ENCODE results near the gene SUSD2. TPM values are rescaled to one million over a fixed set of nuclear protein-coding genes. Genes with fewer than 3 reads are reported as not detected.

The SUSD2 gene
- total RNA-seq, 1 donor from 2014 or later = 3.2 TPM

GRCh38 chr22:24138649-24139420 lies 42.5 kb upstream of the SUSD2 start:
- intact Hi-C loops (cut with micrococcal nuclease) = no loop called here
- Histone ChIP-seq H3K4me3 (no peak overlapping the region), H3K4me1 (peaks cover 70% of the 10 kb centered on the region), H3K27ac (replicated peaks) (peak overlapping the region; percentile 28), H3K36me3 (peaks cover 30% of the 10 kb centered on the region), H3K27me3 (ENCODE audit: low read depth) (no peaks in the 10 kb centered on the region), H3K9me3 (replicated peaks) (no peaks in the 10 kb centered on the region)
- DNase-seq = no peak
- no peak for TF ChIP-seq CTCF (IDR thresholded peaks at IDR 0.05; ENCODE audit: borderline replicate concordance)

GRCh38 chr22:24140357-24140756 lies 40.9 kb upstream of the SUSD2 start:
- peaks cover 85% of the 10 kb centered on the region for H3K4me1 ChIP-seq
- no peak for DNase-seq
- intact Hi-C loops (cut with micrococcal nuclease) = no loop called here
- no peak overlapping the region for H3K4me3 ChIP-seq
- no peaks in the 10 kb centered on the region for H3K27me3 ChIP-seq (ENCODE audit: low read depth)
- H3K27ac ChIP-seq (replicated peaks) = peak overlapping the region; percentile 38
- no peaks in the 10 kb centered on the region for H3K9me3 ChIP-seq (replicated peaks)
- TF ChIP-seq CTCF (IDR thresholded peaks at IDR 0.05; ENCODE audit: borderline replicate concordance) = no peak
- peaks cover 16% of the 10 kb centered on the region for H3K36me3 ChIP-seq

GRCh38 chr22:24141586-24141985 lies 39.7 kb upstream of the SUSD2 start:
- peaks cover 10% of the 10 kb centered on the region for H3K36me3 ChIP-seq
- TF ChIP-seq CTCF (IDR thresholded peaks at IDR 0.05; ENCODE audit: borderline replicate concordance) = no peak
- peaks cover 97% of the 10 kb centered on the region for H3K4me1 ChIP-seq
- H3K27ac ChIP-seq (replicated peaks) = no peak overlapping the region
- intact Hi-C loops (cut with micrococcal nuclease) = no loop called here
- H3K4me3 ChIP-seq = no peak overlapping the region
- H3K27me3 ChIP-seq (ENCODE audit: low read depth) = no peaks in the 10 kb centered on the region
- no peaks in the 10 kb centered on the region for H3K9me3 ChIP-seq (replicated peaks)
- DNase-seq = no peak

GRCh38 chr22:24142241-24142640 lies 39.0 kb upstream of the SUSD2 start:
- intact Hi-C loops (cut with micrococcal nuclease) = no loop called here
- Histone ChIP-seq H3K4me1 (peaks cover 99% of the 10 kb centered on the region), H3K27me3 (ENCODE audit: low read depth) (no peaks in the 10 kb centered on the region), H3K9me3 (replicated peaks) (no peaks in the 10 kb centered on the region), H3K27ac (replicated peaks) (peak overlapping the region; percentile 91), H3K36me3 (peaks cover 6% of the 10 kb centered on the region), H3K4me3 (no peak overlapping the region)
- no peak for DNase-seq
- TF ChIP-seq CTCF (IDR thresholded peaks at IDR 0.05; ENCODE audit: borderline replicate concordance) = no peak

- no peaks in the 10 kb centered on the region for H3K9me3 ChIP-seq (replicated peaks)
- peaks cover 6% of the 10 kb centered on the region for H3K36me3 ChIP-seq
- H3K27ac ChIP-seq (replicated peaks) = peak overlapping the region; percentile 91
- no peak for TF ChIP-seq CTCF (IDR thresholded peaks at IDR 0.05; ENCODE audit: borderline replicate concordance)
- H3K4me1 ChIP-seq = peaks cover 99% of the 10 kb centered on the region
- intact Hi-C loops (cut with micrococcal nuclease) = no loop called here
- no peak overlapping the region for H3K4me3 ChIP-seq
- no peak for DNase-seq
- H3K27me3 ChIP-seq (ENCODE audit: low read depth) = no peaks in the 10 kb centered on the region
Observed at GRCh38 chr22:24142831-24143230, 38.5 kb upstream of the SUSD2 start.
